Measurements from ENCODE around the gene PPM1D.

PPM1D gene

GRCh38 chr17:60622961-60623360 lies 23.0 kb downstream of the PPM1D start:
- ChIA-PET POLR2A (no interaction called here), CTCF (interaction anchor here (2.4 to 3.7 kb wide), 3 partner anchors 16 to 21 kb away, joined by 7 to 23 read pairs (median 13); no protein-coding TSS in a partner anchor)
- TF ChIP-seq, protein P1, sequence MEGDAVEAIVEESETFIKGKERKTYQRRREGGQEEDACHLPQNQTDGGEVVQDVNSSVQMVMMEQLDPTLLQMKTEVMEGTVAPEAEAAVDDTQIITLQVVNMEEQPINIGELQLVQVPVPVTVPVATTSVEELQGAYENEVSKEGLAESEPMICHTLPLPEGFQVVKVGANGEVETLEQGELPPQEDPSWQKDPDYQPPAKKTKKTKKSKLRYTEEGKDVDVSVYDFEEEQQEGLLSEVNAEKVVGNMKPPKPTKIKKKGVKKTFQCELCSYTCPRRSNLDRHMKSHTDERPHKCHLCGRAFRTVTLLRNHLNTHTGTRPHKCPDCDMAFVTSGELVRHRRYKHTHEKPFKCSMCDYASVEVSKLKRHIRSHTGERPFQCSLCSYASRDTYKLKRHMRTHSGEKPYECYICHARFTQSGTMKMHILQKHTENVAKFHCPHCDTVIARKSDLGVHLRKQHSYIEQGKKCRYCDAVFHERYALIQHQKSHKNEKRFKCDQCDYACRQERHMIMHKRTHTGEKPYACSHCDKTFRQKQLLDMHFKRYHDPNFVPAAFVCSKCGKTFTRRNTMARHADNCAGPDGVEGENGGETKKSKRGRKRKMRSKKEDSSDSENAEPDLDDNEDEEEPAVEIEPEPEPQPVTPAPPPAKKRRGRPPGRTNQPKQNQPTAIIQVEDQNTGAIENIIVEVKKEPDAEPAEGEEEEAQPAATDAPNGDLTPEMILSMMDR (IDR thresholded peaks at IDR 0.05; ENCODE audit: insufficient read depth, low read length, missing control alignments), result no peak
- no peak overlapping the region for H3K4me3 ChIP-seq (ENCODE audit: low read depth, low read length)
- DNase-seq (ENCODE audit: low read depth, low spot score), result no peak

GRCh38 chr17:60623415-60623814 lies 23.4 kb downstream of the PPM1D start:
- DNase-seq (ENCODE audit: low read depth, low spot score), result no peak
- ChIA-PET POLR2A (no interaction called here), CTCF (interaction anchor here (2.4 to 3.7 kb wide), 3 partner anchors 15 to 21 kb away, joined by 7 to 23 read pairs (median 13); no protein-coding TSS in a partner anchor)
- H3K4me3 ChIP-seq (ENCODE audit: low read depth, low read length), result no peak overlapping the region
- TF ChIP-seq, protein P1 (IDR thresholded peaks at IDR 0.05; ENCODE audit: insufficient read depth, low read length, missing control alignments), result no peak

DNA sequence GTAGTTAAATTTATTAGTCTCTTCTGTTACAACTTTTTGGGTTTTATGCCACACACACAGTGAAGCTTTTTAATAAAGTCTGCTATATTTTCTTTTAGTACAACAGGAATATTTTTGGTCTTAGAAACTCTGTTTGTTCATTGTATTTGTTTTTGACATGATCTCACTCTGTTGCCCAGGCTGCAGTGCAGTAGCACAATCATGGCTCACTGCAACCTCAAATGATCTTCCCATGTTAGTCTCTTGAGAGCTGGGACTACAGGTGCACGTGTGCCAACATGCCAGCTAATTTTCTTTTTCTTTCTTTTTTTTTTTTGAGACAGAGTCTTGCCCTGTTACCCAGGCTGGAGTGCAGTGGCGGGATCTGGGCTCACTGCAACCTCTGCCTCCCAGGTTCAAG lies 27.1 kb downstream of the PPM1D start:
- no peak for DNase-seq (ENCODE audit: low read depth, low spot score)
- H3K4me3 ChIP-seq (ENCODE audit: low read depth, low read length), result no peak overlapping the region
- ChIA-PET POLR2A (no interaction called here), CTCF (interaction anchor here (1.3 to 6.5 kb wide), 2 partner anchors 12 to 57 kb away, joined by 3 to 94 read pairs; no protein-coding TSS in a partner anchor)
- TF ChIP-seq, protein P1 (IDR thresholded peaks at IDR 0.05; ENCODE audit: insufficient read depth, low read length, missing control alignments), result no peak

- TF ChIP-seq, protein P1 (IDR thresholded peaks at IDR 0.05; ENCODE audit: insufficient read depth, low read length, missing control alignments), result no peak
- no peak for DNase-seq (ENCODE audit: low read depth, low spot score)
- no peak overlapping the region for H3K4me3 ChIP-seq (ENCODE audit: low read depth, low read length)
- ChIA-PET CTCF (interaction anchor here (6.5 kb wide), 1 partner anchor 11 kb away, joined by 94 read pairs; no protein-coding TSS in a partner anchor), POLR2A (no interaction called here)
Observed at GRCh38 chr17:60628252-60628889, 28.4 kb downstream of the PPM1D start.

GRCh38 chr17:60629120-60629519 lies 29.1 kb downstream of the PPM1D start:
- CTCF ChIA-PET, result interaction anchor here (6.5 kb wide), 1 partner anchor 10 kb away, joined by 94 read pairs; no protein-coding TSS in a partner anchor

DNA sequence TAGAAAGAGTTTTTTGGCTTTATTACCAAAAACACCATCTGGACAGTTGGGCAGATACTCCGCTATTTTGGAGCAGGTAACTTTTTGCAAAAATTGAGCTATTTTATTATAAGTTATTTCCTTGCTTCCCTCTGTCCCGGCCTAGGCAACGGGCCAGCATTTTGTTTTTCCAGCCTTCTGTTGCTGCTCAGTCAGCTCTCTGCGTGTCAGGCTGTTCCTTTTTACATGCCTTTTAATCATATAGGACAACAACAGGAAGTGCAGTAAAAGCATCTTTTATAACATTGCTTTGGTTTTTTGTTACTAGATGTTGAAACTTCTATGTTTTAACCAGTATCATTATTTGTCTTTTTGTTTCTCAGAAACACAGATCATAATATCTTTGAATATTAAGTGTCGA lies 30.4 kb downstream of the PPM1D start:
- TF ChIP-seq, protein P1 (IDR thresholded peaks at IDR 0.05; ENCODE audit: insufficient read depth, low read length, missing control alignments), result no peak
- no peak for DNase-seq (ENCODE audit: low read depth, low spot score)
- POLR2A ChIA-PET, result no interaction called here
- no peak overlapping the region for H3K4me3 ChIP-seq (ENCODE audit: low read depth, low read length)
- CTCF ChIA-PET, result interaction anchor here (6.5 kb wide), 1 partner anchor 9 kb away, joined by 94 read pairs; no protein-coding TSS in a partner anchor

More at GRCh38 chr17:60629120-60629519, 29.1 kb downstream of the PPM1D start:
- no peak overlapping the region for H3K4me3 ChIP-seq (ENCODE audit: low read depth, low read length)
- POLR2A ChIA-PET, result no interaction called here
- DNase-seq (ENCODE audit: low read depth, low spot score), result no peak
- TF ChIP-seq, protein P1 (IDR thresholded peaks at IDR 0.05; ENCODE audit: insufficient read depth, low read length, missing control alignments), result no peak

Data from AG04449 (cell line).